Fibroblast of the conjunctiva (primary cell): ENCODE measurements around the gene KRT80.

Source experiments
- DNase-seq: peaks from one replicate; pipeline ENCODE4 v3.0.0-alpha.2; 2010; ENCODE audit warnings: low read depth

Gene KRT80

DNA sequence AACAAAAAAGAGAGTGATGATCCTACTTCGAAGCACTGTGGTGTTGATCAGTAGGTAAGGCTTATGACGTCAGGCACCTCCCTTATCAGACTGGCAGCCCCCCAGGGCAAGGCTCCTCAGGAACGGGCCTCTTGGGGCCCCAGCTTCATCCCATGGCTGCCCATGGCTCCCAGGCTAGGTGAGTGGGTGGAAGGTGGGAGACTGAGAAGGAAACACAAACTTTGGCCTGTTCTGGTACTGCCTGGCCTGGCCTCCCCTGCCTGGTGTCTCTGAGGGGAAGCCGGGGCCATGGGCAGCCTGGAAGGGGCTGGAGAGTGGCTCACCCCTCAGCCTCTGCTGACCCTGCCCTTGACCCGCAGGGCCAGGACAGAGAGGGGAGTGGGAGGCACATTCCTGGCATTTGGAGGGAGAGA lies 38.9 kb downstream of the KRT80 start:
- DNase-seq: no peak

DNA sequence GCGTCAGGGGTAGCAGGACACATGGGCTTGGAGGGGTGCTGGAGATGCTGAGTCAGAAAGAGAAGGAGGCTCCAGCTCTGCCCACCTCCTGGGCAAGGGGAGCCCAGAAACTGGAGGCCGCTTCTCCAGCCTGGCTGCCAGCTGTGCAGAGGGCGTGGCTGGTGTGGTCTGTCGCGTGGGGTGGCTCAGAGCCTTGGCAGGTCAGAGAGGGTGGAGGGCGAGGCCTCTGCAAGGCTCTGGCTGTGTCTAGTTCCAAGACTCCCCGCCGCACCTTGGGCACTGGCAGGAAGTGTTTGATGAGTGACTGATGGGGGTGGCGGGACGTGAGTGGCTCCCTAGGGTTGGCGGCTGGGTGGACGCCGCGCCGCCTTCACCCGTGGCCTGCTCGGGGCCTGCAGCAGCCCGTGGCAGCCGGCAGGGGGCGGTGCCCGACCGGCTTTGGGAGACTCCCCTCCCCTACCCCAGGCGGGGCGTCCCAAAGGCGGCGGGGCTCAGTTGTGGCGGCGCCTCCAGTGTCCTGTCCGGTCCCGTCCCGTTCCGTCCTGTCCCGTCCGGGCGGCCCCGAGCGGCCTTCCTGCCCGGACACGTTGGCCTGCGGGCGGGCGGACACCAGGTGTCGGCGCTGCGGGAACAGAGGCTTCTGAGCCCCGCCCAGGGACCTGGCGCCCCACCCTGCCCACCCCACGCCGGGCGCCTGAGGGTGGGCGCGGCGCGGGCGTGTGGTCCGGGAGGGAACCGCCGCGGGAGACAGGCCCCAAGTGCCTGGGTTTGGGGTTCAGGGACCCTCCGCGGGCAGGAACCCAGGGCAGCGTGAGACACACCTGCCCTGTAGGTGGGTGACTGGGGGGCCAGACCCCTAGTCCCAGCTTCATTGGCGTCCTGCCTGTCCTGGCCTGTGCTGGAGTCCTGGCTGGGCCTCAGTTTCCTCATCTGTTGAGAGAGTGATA lies 39.7 kb downstream of the KRT80 start:
- DNase-seq: peak; percentile 43

DNA sequence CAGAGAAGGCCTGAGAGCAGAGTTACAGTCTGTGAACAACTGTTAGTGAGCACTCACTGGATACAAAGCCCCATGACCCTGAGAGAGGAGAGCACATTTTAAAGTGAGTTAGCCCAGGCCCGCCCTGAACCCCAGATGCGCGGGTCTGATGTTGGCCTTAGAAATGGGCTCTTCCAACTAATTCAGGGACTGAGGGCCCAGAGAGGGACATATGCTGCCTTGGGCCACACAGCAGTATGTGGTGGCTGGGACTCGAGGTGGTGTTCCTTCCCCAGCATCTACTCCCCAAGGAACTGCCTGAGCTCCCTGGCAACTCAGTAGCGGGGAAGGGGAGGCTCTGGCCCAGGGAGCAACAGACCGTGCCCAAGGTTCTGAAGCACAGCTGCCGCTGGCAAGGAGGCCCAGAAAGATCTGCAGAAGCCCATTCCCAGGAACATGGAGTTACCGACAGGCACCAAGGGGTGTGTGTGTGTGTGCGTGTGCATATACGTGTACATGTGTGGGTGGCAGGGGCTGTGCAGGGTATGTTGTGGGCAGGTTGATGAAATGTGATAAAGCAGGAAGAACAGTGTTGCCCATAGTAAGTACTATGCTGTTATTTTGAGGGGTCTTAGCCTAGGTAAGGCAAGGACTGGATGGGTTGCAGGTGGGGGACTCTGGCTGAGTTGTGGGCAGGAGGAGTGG lies 40.5 kb downstream of the KRT80 start:
- DNase-seq: no peak

- DNase-seq: no peak
Measured at GRCh38 chr12:52149651-52150241, 42.1 kb downstream of the KRT80 start.

DNA sequence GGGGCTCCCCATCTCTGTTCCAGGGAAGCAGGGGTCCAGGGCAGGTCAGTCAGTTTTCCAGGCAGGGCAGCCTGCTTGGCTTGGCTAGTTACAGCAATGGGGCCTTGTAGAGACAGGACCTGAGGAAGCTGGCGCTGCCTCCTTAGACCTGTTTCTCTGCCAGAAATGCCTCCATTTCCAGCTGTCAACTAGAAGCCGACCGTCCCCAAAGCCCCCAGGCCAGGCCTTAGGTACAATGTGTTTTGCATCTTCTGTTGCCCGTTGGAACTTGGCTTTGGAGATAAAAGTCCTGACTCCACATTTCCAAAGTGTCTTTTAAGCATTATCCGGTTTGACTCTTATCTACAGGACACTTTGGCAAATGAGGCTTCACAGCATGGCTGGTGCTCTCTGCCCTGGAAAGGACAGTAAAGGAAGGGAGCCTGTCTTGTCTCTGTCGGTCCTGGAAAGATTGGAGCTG lies 42.6 kb downstream of the KRT80 start:
- no peak for DNase-seq

DNA sequence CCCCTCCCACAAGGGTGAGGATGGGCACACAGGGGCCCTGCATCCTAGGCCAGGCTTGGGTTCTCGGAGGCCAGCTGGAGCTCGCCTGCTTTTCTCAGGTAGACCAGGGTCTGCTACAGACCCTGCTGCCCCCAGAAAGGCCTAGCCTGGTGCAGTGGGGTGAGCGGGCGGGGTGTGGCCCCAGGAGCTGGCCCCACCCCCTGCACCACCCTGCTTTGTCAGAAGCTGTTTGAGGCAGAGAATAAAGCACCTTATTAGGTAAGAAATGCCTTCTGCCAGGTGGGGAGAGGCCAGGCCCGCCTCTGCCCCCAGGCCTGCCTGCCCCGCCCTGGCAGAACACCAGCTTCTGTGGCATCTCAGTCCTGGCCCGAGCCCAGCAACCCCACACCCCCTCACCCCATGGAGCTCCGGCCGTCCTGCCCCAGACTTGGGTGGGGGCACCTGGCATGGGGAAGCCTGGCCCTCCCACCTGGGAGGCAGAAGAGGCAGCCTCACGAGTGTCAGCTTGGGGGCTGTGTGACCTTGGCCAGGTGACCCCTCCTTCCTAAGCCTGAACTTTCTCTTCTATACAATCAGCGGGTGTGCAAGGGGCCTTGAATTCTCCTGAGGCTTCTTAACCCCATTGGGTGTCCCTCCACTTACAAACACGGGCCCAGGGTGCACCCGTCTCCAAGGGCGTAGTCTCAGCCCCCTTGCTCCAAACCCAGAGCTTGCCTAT lies 43.2 kb downstream of the KRT80 start:
- no peak for DNase-seq

- no peak for DNase-seq
Measured at GRCh38 chr12:52147964-52148463, 43.8 kb downstream of the KRT80 start.

DNA sequence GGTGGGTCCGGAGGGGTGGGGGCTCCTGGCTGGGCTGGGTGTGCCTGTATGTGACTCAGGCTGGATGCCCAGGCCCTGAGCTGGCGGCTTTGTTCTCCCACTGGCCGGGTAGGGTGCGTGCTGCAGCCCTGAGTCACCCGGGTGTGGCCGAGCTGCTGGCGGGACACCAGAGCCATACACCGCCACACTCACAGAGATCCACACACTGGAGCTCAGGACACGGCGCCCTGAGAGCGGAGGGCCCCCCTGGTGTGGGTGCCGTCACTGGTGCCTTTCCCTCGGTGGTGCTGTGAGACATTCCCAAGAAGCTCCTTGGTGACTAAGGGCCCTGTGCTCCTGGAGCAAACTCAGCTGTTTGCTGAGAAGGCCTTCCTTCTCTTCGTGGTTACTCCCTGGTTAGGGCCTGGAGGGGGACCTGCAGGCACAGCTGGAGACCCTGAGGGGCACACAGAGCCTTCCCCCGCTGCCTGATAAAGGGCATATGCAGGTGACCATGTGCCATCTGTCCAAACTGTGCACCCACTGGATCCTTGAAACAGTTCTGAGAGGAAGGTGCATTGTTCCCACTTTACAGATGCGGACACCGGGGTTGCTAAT lies 44.3 kb downstream of the KRT80 start:
- DNase-seq: peak; percentile 98

DNA sequence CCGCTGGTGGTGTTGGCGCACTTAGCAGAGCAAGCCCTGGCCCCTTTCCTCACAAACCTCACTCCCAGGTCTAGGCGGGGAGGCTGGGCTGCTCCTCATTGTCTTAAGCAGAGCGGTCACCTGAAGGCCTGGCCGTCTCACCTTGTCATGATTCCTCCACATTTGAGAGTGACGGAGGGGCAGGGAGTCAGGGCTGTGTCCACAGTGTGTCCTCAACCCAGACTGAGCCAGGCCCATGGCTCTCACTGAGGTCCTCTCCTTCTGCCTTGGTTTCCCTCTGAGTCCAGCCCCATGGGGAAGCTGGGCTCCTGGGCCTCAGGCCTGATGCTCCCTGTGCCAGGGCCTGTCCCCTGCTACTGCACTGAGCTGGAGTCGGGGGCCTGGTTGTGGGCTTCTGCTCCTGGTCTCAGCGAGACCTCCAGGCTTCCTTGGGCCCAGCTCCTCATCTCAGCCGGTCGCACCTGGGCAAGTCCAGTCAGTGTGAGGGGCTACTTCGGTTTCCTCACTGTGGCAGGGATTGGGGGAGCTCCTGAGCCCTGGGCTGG lies 44.9 kb downstream of the KRT80 start:
- no peak for DNase-seq

DNA sequence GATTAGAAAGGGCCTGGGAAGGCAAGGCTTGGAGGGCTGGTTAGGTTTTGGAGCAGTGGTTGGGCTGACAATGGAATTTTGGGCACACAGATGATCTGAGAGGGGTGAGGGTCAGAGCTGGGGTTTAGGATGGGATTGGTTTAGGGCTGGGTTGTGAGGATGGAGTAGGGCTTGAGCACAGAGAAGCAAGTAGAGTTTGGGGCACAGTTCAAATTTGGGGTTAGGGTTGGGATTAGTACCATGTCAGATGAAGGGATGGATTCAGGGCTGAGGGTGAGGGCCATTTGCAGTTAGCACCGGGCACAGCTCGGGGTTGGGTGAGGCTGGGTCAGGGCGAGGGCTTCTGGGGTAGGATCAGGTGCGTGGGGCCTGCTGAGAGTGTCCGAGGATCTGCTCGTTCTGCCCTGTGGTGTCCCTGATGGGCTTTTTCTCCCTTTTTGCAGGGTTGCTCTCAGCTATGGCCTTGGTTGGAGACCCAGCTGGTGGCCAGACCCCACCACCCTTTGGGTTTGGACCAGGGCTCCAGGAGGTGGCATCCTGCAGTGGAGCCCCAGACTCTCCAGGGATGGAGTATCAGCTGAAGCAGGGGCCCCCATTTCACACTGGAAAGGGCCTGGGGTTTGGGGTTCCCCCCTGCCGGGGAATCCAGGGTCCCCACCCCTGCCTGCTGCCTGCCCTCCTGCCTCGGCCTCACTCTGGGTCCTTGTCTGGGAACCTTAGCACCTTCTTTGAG lies 45.6 kb downstream of the KRT80 start:
- no peak for DNase-seq

DNA sequence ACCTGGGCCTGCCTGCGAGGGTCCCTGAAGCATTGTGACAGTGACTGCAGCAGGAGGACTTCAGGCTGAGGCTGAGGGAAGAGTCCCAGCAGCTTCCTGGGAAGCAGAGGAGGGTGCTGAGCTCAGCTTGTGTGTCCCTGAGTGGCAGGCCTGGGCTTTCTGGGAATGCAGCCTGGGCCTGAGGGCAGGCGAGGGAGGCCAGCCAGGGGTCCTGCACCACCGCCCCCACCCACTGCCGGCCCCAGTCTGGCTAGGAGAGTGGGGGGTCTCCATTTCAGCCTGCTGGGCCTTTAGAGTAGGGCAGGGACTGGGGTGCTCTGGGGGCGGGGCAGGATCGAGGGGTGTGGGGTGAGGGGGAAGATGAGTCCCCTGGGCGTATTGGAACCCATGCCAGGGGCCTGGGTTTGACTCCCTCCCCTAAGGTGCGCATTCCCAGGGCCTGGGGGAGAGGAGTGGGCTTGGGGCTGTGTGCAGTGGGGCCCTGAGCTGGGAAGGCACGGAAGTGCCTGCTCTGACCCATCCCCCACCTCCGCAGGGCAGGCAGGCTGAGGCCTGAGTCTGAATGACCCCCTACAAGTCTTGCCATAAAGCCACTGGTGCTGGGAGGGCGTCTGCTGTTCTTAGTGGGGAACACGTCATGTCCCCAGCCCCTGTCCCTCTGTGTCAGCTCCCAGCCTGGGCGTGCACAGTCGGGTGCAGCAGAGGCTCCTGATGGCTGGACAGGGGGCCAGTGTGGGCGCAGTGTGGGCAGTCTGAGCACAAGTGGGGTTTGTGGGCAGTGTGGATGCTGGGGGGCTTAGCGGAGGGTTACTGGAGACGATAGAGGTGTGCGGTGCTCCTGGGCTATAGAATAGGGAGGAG lies 46.4 kb downstream of the KRT80 start:
- no peak for DNase-seq

DNA sequence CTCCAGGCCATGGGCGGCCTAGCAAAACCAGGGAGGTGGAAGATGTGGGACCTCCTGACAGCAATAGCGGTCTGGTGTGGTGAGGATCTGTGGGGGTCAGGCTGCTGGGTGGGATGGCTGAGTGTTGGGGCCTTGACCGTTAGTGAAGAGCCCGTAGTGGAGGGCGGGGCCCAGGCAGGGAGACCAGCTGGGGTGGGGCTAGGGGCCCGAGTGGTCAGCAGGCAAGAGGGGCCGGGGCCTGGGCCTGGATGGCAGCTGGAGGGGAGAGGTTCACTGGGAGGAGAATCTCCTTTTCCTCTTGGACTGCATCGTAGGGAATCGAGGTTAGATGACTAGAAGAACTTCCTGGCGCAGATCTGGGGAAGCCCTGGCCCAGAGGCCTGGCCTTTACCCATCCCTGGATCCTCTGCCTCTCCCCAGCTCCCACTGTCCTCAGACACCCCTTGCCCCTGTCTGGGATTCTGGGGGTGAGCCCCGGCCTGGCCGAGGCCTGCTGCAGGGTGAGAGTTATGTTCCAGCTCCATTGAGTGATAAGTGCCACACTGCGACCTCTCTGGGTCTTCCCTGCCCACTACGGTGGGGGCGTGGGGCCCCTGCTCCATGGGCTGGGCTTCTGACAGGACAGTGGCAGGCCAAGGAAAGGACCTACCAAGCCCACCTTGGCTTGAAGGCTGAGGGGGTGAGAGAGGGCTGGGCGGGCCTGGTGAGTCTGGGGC lies 47.1 kb downstream of the KRT80 start:
- no peak for DNase-seq

DNA sequence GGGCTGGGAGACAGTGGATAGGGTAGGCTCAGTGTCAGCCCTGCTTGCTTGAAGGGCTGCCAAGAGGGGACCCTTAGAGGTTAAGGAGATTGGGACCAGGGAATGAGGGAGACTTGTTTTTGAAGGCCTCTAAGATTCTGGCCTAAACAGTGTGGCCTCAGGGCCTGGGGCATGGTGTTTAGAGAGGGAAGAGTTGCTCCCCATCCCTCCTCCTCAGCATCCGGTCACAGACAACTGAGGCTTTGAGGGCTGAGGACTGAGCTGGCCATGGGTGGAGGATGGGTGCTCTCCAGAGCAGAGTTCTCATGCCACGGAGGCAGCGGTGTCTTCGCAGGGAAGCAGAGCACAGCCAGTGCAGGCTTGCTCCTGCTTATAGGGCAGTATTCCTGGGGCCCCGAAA lies 49.4 kb downstream of the KRT80 start:
- DNase-seq: no peak

DNA sequence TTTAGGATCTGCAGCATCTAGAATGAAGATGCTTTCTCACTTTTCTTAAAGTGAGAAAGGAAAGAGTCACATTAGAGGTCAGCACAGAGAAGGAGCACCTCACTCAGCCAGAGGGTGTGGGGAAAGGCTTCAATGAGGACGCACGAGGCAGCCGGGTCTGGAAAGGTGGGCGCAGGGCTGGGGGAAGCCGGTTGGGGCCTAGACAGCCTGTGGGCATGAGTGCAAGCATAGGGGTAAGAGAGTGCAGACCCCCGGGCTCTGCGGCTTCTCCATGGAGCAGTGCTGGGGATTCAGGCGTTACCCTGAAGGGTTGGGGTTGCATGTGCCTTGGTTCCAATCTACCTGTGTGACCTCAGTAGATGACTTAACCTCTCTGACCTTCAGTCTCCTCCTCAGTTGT lies 49.9 kb downstream of the KRT80 start:
- DNase-seq: no peak

DNA sequence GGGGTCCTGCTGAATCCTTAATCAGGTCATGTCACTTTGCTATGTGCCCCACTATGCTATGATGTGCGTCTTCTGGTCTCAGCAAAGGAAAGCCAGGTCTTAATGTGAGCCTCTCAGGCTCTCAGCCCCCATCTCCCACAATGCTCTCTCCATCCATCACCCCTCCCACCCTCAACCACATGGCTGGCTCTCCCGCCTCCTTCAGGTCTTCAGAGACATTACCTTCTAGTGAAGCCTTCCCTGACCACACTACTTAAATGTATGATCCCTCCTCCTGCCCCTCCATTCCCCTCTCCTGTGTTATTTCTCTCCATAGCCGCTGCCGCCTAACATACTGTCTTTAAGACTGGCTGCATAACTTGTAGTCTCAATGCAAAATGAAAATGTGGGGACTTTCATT lies 50.5 kb downstream of the KRT80 start:
- DNase-seq: no peak

GRCh38 chr12:52139579-52140062 lies 52.2 kb downstream of the KRT80 start:
- DNase-seq: no peak

DNA sequence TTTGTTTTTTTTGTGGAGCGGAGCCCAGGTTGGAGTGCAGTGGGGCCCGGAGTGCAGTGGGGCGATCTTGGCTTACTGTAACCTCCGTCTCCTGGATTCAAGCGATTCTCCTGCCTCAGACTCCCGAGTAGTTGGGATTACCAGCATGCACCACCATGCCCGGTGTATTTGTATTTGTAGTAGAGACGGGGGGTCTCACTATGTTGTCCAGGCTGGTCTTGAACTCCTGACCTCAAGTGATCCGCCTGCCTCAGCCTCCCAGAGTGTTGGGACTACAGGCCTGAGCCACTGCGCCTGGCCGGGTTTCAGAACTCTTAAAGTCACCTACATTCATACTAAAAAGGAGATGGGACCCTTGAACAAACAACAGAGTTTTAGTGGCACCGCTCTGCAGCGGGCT lies 52.7 kb downstream of the KRT80 start:
- no peak for DNase-seq

- DNase-seq: no peak
Measured at GRCh38 chr12:52137746-52138145, 54.1 kb downstream of the KRT80 start.

GRCh38 chr12:52132754-52133161 lies 59.1 kb downstream of the KRT80 start:
- no peak for DNase-seq
